KBM-7 (cell line): ENCODE results near the gene ITGA11.
"Not testable (repeated sequence)": the region's sequence is repeated elsewhere in the genome, so short reads cannot be mapped to it uniquely, and the experiment has no call there.

Source experiments
- DNase-seq: peaks from one replicate; pipeline ENCODE4 v3.0.0-alpha.2; 2015
- in situ Hi-C: fragments of 300-500 bp; cut with MboI; formaldehyde crosslinking; loops from 2 replicates; pipeline ENCODE4 v1.14.3; 2020; ENCODE audit warnings: low sequenced_read_pairs, low pct_unique_long_range_greater_than_20kb, mixed read lengths

ITGA11 gene

GRCh38 chr15:68401496-68402431 is 30.2 kb downstream of the ITGA11 start:
- DNase-seq = no peak
- in situ Hi-C loops = no loop called here

DNA sequence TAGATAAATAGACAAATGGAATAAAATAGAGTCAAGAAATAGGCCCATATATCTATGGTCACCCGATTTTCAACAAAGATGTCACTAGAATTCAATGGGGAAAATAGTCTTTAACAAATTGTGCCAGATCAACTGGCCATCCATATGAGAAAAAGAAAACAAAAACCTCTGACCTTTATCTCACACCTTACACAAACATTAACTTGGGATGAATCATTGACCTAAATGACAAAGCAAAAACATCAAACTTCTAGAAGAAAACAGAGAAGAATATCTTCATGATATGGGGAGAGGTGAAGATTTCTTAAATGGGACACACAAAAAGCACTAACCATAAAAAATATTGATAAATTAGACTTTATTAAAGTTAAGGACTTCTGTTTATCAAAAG is 31.9 kb downstream of the ITGA11 start:
- in situ Hi-C loops = no loop called here
- DNase-seq = peak; percentile 49

GRCh38 chr15:68399096-68400065 is 32.6 kb downstream of the ITGA11 start:
- peak; percentile 57 for DNase-seq
- in situ Hi-C loops = no loop called here

GRCh38 chr15:68397999-68398398 is 34.0 kb downstream of the ITGA11 start:
- DNase-seq, in situ Hi-C loops: not testable (repeated sequence)

- in situ Hi-C loops = no loop called here
These were observed 35.9 kb downstream of the ITGA11 start for GRCh38 chr15:68396068-68396467.

GRCh38 chr15:68391121-68391520 is 40.8 kb downstream of the ITGA11 start:
- no peak for DNase-seq
- in situ Hi-C loops = no loop called here

More at GRCh38 chr15:68396068-68396467, 35.9 kb downstream of the ITGA11 start:
- peak; percentile 30 for DNase-seq

GRCh38 chr15:68389936-68390817 is 41.8 kb downstream of the ITGA11 start:
- in situ Hi-C loops = no loop called here
- DNase-seq = peak; percentile 70

DNA sequence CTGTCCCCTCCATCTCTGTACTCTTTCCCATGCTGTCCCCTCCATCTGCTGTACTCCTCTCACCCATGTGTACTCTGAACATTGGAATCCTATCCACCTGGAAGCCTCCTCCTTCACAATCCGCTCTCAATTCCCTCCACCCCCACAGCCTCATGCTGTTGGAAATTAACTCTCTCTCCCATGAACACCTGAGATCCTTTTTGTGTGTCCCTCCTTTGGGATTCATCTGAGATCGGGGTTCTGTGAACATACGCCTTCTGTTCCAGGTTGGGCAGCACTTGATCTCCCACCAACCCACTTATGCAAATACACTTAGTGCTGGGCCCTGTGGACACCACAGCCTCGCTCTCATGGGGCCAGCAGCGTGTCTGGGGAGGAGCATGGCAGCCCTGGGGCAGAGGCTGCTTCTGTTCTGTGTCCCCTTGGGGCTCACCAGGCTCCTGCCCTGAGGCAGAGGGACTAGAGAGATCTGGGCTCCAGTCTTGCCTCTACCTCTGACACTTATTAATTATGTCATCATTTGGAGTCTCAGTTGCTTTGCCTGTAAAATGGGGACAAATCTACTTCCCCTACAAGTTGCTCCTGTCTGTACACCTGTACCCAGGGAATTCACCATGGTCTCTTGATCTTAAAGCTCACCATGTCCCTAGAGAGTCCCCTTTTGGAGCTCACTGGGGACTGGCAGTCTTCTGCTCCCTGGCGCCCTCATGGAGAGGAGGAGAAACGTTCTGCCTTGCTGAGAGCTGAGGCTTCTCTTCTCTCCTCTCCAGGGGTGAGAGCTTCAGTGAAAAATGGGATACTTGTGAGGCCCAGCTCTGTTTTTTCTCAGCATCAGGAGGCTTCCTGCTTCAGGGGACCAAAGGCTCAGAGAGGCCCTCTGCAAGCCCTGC is 42.7 kb downstream of the ITGA11 start:
- DNase-seq = no peak
- in situ Hi-C loops = no loop called here

DNA sequence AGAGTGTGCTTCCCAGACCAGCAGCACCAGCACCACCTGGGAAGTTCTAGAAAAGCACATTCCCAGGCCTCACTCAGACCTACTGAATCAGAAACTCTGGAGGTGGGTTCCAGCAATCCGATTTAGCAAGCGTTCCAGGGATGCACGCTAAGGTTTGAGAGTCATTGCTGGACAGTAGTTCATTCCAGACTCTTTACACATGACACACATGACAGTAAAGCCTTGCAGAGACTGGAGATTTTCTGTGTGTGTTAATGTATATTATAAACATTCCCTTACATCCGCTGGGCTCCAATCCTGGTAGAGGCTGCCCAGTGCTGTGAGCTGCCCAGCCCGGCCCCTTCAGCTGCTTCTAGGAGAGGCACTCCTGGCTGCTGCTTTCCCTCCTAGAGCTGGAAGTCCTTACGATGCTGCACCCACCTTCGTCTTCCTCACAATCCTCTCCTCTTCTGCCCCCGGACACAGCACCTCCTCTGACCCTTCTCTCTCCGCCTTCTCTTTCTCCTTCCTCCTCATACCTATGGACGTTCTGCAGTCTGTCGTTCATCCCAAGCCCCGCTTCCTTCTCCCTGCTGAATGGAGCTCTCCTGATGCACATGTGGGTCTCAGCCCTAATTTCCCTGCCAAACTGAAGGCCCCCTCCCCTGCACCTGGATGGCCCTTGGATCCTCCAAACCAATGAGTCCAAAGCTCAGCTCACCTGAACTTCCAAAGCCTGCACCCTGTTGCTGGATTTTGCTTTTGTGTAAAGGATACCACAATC is 44.4 kb downstream of the ITGA11 start:
- in situ Hi-C loops = no loop called here
- DNase-seq = no peak

DNA sequence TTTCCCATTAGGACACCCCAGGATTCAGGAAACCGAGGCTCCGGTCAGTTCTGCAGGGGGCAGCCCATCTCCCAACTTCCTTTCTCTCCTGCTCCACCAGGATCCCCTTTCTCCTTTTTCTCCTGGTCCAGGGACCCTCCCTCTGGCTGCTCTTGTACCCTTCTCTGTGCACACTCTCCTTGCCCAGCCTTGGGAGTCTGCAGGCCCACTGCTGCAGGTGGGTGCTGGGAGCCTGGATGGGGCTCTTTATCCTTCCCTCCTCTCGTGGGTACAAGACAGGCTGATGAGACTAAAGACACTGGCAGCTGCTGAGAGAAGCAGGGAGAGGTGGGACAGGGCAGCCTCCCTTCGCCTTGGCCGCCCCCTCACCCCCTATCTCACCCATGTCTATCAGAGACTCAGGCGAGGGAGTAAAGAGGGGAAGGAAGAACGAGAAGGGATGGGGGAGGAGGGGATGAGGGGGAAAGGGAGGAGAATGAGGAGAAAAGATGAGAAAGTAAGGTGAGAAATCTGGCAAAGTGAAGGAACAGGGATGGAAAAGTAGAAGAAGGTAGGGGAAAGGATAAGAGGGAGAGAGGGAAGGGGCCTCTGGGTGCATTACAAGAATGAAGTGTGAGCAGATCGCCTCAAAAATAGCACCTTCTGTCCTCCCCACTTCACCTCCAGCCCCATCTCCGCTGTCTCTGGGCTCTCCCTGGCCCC is 45.2 kb downstream of the ITGA11 start:
- in situ Hi-C loops = no loop called here

DNA sequence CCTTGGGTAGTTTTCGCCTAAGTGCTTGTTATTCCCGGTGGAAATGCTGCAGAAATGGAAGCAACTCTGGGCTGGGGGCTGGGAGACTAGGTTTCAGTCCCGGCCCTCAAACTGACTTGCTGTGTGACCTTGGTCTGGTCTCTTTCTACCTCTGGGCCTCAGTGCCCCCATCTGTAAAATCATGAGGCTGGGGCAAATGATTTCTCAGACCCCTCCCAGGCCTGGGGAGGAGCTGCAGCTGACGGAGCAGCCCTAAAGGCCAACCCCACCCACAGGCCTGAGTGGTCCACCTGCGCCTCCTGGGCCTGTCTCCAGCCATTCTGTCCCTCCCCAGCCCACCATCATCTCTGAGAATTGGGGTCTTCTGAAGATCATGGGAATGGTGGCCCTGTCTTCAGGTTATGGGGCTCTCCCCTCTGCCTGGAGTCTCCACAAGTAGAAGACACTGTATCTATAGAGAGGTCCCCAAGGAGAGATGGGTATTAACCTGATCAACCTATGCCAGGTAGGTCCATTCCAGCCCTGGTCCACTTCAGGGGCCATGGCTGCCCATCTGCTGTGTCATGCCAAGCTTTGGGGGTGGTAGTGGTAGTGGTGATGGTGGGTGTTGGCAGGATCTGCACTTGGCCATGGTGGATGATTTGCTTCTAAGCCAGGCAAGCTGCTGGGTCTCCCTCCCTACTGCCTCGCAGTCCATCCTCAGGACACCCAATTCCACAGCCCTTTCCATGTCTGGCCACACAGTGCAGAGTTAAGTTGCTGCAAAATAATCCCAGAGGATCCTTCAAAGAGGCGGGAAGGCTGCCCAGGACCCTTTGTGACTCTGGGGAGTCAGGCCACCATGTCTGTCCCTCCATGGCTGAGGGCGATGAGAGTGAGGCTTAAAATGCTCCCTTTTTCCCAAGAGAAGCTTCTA is 46.0 kb downstream of the ITGA11 start:
- in situ Hi-C loops = no loop called here
- no peak for DNase-seq

More for the DNA sequence above, 45.2 kb downstream of the ITGA11 start:
- no peak for DNase-seq

DNA sequence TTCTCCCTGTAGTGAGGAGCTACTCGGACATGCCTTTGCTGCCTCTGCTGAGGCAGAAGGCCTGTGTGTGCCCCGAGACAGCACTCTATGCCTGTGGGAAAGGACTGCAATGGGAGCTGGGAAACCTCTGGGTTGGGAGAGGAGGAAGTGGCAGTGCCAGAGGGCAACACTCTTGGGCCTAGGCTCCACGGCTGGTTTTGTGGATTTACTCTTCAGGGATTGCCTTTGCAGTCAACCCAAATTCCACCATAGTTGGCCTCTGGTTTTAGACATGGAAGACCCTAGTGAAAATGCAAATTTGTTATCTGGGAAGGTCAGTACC is 46.8 kb downstream of the ITGA11 start:
- in situ Hi-C loops = no loop called here
- no peak for DNase-seq

DNA sequence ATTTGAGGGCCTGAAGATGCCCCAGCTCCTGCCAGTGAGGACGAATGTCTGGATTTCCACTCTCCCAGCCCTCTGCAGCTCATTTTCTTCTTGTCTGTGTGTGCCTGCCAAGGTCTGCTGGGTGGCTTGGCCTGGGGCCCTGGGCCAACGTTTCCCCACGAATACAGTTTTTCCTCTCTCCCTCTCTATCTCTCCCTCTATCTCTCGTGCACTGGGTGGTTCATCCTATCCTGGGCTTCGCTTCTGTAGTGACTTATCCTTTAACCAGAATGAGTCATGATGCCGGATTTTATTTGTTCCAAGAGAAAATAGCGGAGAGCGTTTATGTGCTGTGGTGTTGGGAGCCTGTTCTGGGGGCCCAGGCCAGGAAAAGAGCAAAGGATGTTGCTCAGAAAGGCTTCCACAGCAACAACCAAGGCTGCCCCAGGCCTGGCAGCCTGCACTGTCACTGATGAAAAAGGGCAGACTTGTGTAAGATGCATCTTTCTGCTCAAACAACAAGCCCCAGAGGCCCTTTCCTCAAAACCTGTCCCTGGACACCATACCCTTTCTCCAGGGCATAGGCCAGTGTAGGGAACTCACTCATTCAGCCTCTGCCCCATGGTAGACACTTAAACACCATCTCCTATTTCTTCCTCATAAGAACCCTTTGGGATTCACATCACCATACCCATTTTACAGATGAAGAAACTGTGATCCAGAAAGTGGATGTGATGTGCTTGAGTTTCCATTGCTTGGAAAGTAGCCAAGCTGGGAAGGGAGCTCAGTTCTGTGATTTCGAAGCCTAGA is 47.3 kb downstream of the ITGA11 start:
- in situ Hi-C loops = no loop called here
- no peak for DNase-seq

GRCh38 chr15:68383161-68384074 is 48.5 kb downstream of the ITGA11 start:
- in situ Hi-C loops = no loop called here
- DNase-seq = peak; percentile 89
